Peyer's patch (tissue), 4 donors: ENCODE measurements around the gene GRID2.

Experiments
- CTCF ChIP-seq, 6 experiments: fragments of 450-650 bp in 4 of 6; fragments of 200-600 bp in 2 of 6; sonication (generic) in 1 of 6; IDR thresholded peaks; one replicate each; pipeline ENCODE4 v1.5.1; 2017 to 2019; ENCODE audit warnings: antibody characterized with exemption in 6 of 6, mild to moderate bottlenecking in 3 of 6, moderate library complexity in 1 of 6
- POLR2A ChIP-seq, 2 donors: fragments of 450-650 bp; IDR thresholded peaks; one replicate each; pipeline ENCODE4 v1.5.1; 2017; ENCODE audit warnings: antibody characterized with exemption in 2 of 2, mild to moderate bottlenecking in 2 of 2, moderate library complexity in 2 of 2

- TF ChIP-seq CTCF (IDR thresholded peaks at IDR 0.05) (no peak), POLR2A (IDR thresholded peaks at IDR 0.05) (no peak)
Observed at GRCh38 chr4:93351846-93352245, 1048.1 kb downstream of the GRID2 start.
